ENCODE measurements around the gene SREBF2. TPM values are rescaled to one million over a fixed set of nuclear protein-coding genes. Genes with fewer than 3 reads are reported as not detected.

SREBF2 gene
- total and polyA plus RNA-seq, 2 donors (not counting 3 experiments of a cell fraction or from before 2014, with no cell fraction given), result 101 to 136 TPM

DNA sequence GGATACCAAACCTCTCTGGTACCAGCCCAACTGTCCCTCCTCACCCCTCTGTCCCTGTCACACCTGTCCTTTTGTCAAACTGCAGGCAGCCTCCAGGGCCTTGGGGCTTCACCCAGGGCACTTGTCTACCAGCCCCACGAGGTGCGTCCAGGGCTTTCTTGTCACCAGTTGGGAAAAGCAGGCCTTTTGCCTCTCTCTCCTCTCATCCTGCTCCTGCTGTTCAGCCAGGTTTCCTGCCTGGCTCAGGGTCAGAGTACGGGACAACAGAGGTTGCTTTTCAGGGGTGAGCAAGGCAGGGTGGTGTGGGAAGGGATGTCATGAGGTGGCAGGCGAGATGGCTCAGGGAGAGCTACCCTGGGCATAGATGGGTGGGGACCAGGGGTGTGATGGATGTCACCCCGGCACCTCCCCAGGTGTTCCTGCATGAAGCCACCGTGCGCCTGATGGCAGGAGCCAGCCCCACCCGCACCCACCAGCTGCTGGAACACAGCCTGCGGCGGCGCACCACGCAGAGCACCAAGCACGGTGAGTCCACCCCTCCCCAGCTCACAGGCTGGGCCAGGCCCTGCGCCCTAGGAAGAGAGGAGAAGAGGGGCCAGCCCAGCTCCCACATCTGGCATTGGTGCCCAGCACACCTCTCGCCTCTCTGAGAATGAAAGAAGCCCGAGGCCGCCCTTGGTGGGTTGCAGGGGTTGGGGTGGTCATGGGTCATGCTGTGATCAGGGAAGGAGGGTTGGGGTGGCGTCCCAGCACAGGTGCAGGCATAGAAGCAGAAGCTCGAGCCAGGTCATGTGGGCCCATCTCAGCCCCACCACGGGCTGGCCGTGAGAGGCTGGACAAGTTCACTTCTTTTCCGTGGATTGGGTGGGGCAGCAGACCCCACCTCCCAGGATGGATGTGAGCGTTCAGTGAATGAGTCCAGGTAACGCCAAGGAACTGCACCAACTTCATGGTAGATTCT is 71.8 kb downstream of the SREBF2 start:
- dilution Hi-C loops (cut with MboI; ENCODE audit: extremely low pct_ligation_motif_present, low sequenced_read_pairs) (no loop called here), intact Hi-C loops (cut with micrococcal nuclease) (no loop called here)
- CTCF ChIA-PET, result no interaction called here
- Histone ChIP-seq H3K9me3 (replicated peaks; ENCODE audit: control insufficient read depth, insufficient read depth, low read length) (no peaks in the 10 kb centered on the region), H3K4me2 (ENCODE audit: insufficient read depth, low read length) (no peak overlapping the region), H3K36me3 (ENCODE audit: control insufficient read depth in 2 of 2, extremely low read depth in 1 of 2, insufficient read depth in 2 of 2, low read length in 2 of 2) (peaks cover 13 to 37% of the 10 kb centered on the region in 2 experiments), H3K4me3 (replicated peaks in 1 of 3; ENCODE audit: insufficient read depth in 1 of 3, low read depth in 1 of 3, low read length in 3 of 3) (no peak overlapping the region), H3K9ac (replicated peaks; ENCODE audit: extremely low read depth, insufficient read depth, low read length) (no peak overlapping the region), H3K4me1 (ENCODE audit: control insufficient read depth, extremely low read depth, insufficient read depth, low read length) (no peaks in the 10 kb centered on the region), H3K27ac (ENCODE audit: insufficient read depth, low read depth, low read length) (no peak overlapping the region), H3K79me2 (ENCODE audit: control insufficient read depth, insufficient read depth, low read length) (no peaks in the 10 kb centered on the region), H4K20me1 (replicated peaks; ENCODE audit: control insufficient read depth, extremely low read depth, insufficient read depth, low read length) (no peaks in the 10 kb centered on the region), H3K9me1 (replicated peaks; ENCODE audit: control insufficient read depth, extremely low read depth, insufficient read depth, low read length) (no peaks in the 10 kb centered on the region), H2AFZ (ENCODE audit: low read depth, low read length) (no peak overlapping the region), H3K27me3 (ENCODE audit: control insufficient read depth in 2 of 2, insufficient read depth in 2 of 2, low read length in 2 of 2) (peaks cover 0 to 4% of the 10 kb centered on the region in 2 experiments)
- no peak for FAIRE-seq
- POLR2A ChIA-PET, result no interaction called here
- TF ChIP-seq GATA2 (IDR thresholded peaks at IDR 0.05; ENCODE audit: insufficient read depth, insufficient read length, low read depth, low read length), result no peak
- TF ChIP-seq POLR2A (IDR thresholded peaks at IDR 0.05; ENCODE audit: low read depth, low read length), result no peak
- no peak for TF ChIP-seq JUN (IDR thresholded peaks at IDR 0.05; ENCODE audit: borderline replicate concordance, insufficient read depth, insufficient read length, low read depth)
- TF ChIP-seq, protein P1, sequence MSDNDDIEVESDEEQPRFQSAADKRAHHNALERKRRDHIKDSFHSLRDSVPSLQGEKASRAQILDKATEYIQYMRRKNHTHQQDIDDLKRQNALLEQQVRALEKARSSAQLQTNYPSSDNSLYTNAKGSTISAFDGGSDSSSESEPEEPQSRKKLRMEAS (IDR thresholded peaks at IDR 0.05; ENCODE audit: insufficient read depth, insufficient read length), result no peak
- TF ChIP-seq MYC (IDR thresholded peaks at IDR 0.05; ENCODE audit: low read depth, low read length), result no peak
- BruUV-seq (replicated peaks), result no TSS peak
- DNase-seq (ENCODE audit: low read depth, low spot score), result no peak

All from endothelial cell of umbilical vein (primary cell).